Breast epithelium (tissue), 3 donors: Measurements from ENCODE around the gene TXNDC16.

Source experiments
- CTCF ChIP-seq, 3 donors: fragments of 450-650 bp; IDR thresholded peaks; one replicate each; pipeline ENCODE4 v1.5.1; 2016 to 2017; ENCODE audit warnings: antibody characterized with exemption in 3 of 3, mild to moderate bottlenecking in 3 of 3, moderate library complexity in 3 of 3
- POLR2A ChIP-seq: fragments of 450-650 bp; IDR thresholded peaks from one replicate; pipeline ENCODE4 v1.6.1; 2016; ENCODE audit warnings: antibody characterized with exemption, mild to moderate bottlenecking, moderate library complexity
- POLR2AphosphoS5 ChIP-seq, 3 donors: sonication (generic); formaldehyde crosslinking; IDR thresholded peaks; one replicate each; pipeline ENCODE4 v1.6.1; 2017; ENCODE audit warnings: antibody characterized with exemption in 3 of 3

GRCh38 chr14:52598568-52598967 lies 46.3 kb upstream of the TXNDC16 start:
- TF ChIP-seq CTCF (IDR thresholded peaks at IDR 0.05): no peak
- no peak for TF ChIP-seq POLR2A
- no peak for TF ChIP-seq POLR2AphosphoS5 (IDR thresholded peaks at IDR 0.05)
